Measurements from ENCODE around the gene AUTS2. TPM values are rescaled to one million over a fixed set of nuclear protein-coding genes. Genes with fewer than 3 reads are reported as not detected.
"Not testable (repeated sequence)": the region's sequence is repeated elsewhere in the genome, so short reads cannot be mapped to it uniquely, and the experiment has no call there.

Gene AUTS2
- total RNA-seq, 2 donors from 2014 or later = 2.9 to 7.9 TPM

- H3K9me3 Mint-ChIP-seq = peaks cover 0 to 4% of the 10 kb centered on the region in 2 donors
- H3K36me3 Mint-ChIP-seq (ENCODE audit: insufficient read depth in 2 of 2) = peaks cover 0 to 2% of the 10 kb centered on the region in 2 donors
- H3K27me3 Mint-ChIP-seq (ENCODE audit: low read depth) = no peaks in the 10 kb centered on the region
- H3K27ac Mint-ChIP-seq = no peak overlapping the region
- no peak overlapping the region for H3K4me3 Mint-ChIP-seq
- ATAC-seq (replicated peaks in 1 of 2) (no peak), DNase-seq (no peak)
- H3K4me1 Mint-ChIP-seq (ENCODE audit: low read depth) = peaks cover 5% of the 10 kb centered on the region
Observed at GRCh38 chr7:70807650-70808049, 1209.4 kb downstream of the AUTS2 start.

GRCh38 chr7:70808876-70809275, 1210.6 kb downstream of the AUTS2 start:
- Mint-ChIP-seq H3K27ac (no peak overlapping the region), H3K9me3 (peaks cover 0 to 2% of the 10 kb centered on the region in 2 donors), H3K36me3 (ENCODE audit: insufficient read depth in 2 of 2) (no peaks in the 10 kb centered on the region), H3K4me1 (ENCODE audit: low read depth) (peaks cover 5% of the 10 kb centered on the region), H3K27me3 (ENCODE audit: low read depth) (no peaks in the 10 kb centered on the region), H3K4me3 (no peak overlapping the region)
- no peak for DNase-seq
- no peak for ATAC-seq (replicated peaks in 1 of 2)

GRCh38 chr7:70810558-70811139, 1212.4 kb downstream of the AUTS2 start:
- H3K4me1 Mint-ChIP-seq (ENCODE audit: low read depth) = peaks cover 5% of the 10 kb centered on the region
- H3K27ac Mint-ChIP-seq = no peak overlapping the region
- no peak overlapping the region for H3K4me3 Mint-ChIP-seq
- H3K27me3 Mint-ChIP-seq (ENCODE audit: low read depth) = no peaks in the 10 kb centered on the region
- peaks cover 0 to 2% of the 10 kb centered on the region in 2 donors for H3K9me3 Mint-ChIP-seq
- ATAC-seq (replicated peaks in 1 of 2) (no peak), DNase-seq (no peak)
- no peaks in the 10 kb centered on the region for H3K36me3 Mint-ChIP-seq (ENCODE audit: insufficient read depth in 2 of 2)

GRCh38 chr7:70812511-70812910, 1214.2 kb downstream of the AUTS2 start:
- Mint-ChIP-seq H3K36me3 (ENCODE audit: insufficient read depth in 2 of 2) (peaks cover 0 to 1% of the 10 kb centered on the region in 2 donors), H3K4me1 (ENCODE audit: low read depth) (peaks cover 5% of the 10 kb centered on the region), H3K4me3 (no peak overlapping the region), H3K27me3 (ENCODE audit: low read depth) (no peaks in the 10 kb centered on the region), H3K9me3 (peaks cover under 1 to 3% of the 10 kb centered on the region in 2 donors), H3K27ac (no peak overlapping the region)
- ATAC-seq (replicated peaks in 1 of 2) (no peak), DNase-seq (no peak)

- H3K4me1 Mint-ChIP-seq (ENCODE audit: low read depth); DNase-seq; H3K9me3 Mint-ChIP-seq; H3K4me3 Mint-ChIP-seq; ATAC-seq (replicated peaks in 1 of 2); H3K36me3 Mint-ChIP-seq (ENCODE audit: insufficient read depth in 2 of 2); H3K27ac Mint-ChIP-seq; H3K27me3 Mint-ChIP-seq (ENCODE audit: low read depth): not testable (repeated sequence)
Observed at GRCh38 chr7:70822490-70822889, 1224.2 kb downstream of the AUTS2 start.

GRCh38 chr7:70829221-70830059, 1231.2 kb downstream of the AUTS2 start:
- peak; percentile 64 to 92 for ATAC-seq (replicated peaks in 1 of 2)
- DNase-seq = peak; percentile 26 to 64
- peaks cover 11% of the 10 kb centered on the region for H3K27me3 Mint-ChIP-seq (ENCODE audit: low read depth)
- H3K9me3 Mint-ChIP-seq = peaks cover 0 to 1% of the 10 kb centered on the region in 2 donors
- H3K4me3 Mint-ChIP-seq = peak overlapping the region; percentile 6 to 61
- no peak overlapping the region for H3K27ac Mint-ChIP-seq
- no peaks in the 10 kb centered on the region for H3K36me3 Mint-ChIP-seq (ENCODE audit: insufficient read depth in 2 of 2)
- peaks cover 10% of the 10 kb centered on the region for H3K4me1 Mint-ChIP-seq (ENCODE audit: low read depth)

GRCh38 chr7:70830060-70830395, 1231.8 kb downstream of the AUTS2 start:
- Mint-ChIP-seq H3K4me3 (no peak overlapping the region), H3K9me3 (peaks cover 0 to 1% of the 10 kb centered on the region in 2 donors), H3K4me1 (ENCODE audit: low read depth) (peaks cover 10% of the 10 kb centered on the region), H3K27ac (no peak overlapping the region), H3K27me3 (ENCODE audit: low read depth) (peaks cover 11% of the 10 kb centered on the region), H3K36me3 (ENCODE audit: insufficient read depth in 2 of 2) (no peaks in the 10 kb centered on the region)
- ATAC-seq (replicated peaks in 1 of 2) = no peak
- no peak for DNase-seq

GRCh38 chr7:70830426-70830825, 1232.2 kb downstream of the AUTS2 start:
- H3K4me1 Mint-ChIP-seq (ENCODE audit: low read depth) = peaks cover 10% of the 10 kb centered on the region
- ATAC-seq (replicated peaks in 1 of 2) (no peak), DNase-seq (no peak)
- peaks cover 11% of the 10 kb centered on the region for H3K27me3 Mint-ChIP-seq (ENCODE audit: low read depth)
- H3K36me3 Mint-ChIP-seq (ENCODE audit: insufficient read depth in 2 of 2) = no peaks in the 10 kb centered on the region
- peaks cover 0 to 1% of the 10 kb centered on the region in 2 donors for H3K9me3 Mint-ChIP-seq
- no peak overlapping the region for H3K27ac Mint-ChIP-seq
- H3K4me3 Mint-ChIP-seq = no peak overlapping the region

GRCh38 chr7:70833726-70834125, 1235.5 kb downstream of the AUTS2 start:
- no peak for ATAC-seq (replicated peaks in 1 of 2)
- H3K4me3 Mint-ChIP-seq = no peak overlapping the region

GRCh38 chr7:70834424-70834823, 1236.1 kb downstream of the AUTS2 start:
- H3K9me3 Mint-ChIP-seq = peaks cover 0 to 1% of the 10 kb centered on the region in 2 donors
- H3K4me1 Mint-ChIP-seq (ENCODE audit: low read depth) = peaks cover 4% of the 10 kb centered on the region
- ATAC-seq (replicated peaks in 1 of 2) = no peak
- no peaks in the 10 kb centered on the region for H3K36me3 Mint-ChIP-seq (ENCODE audit: insufficient read depth in 2 of 2)
- no peak overlapping the region for H3K4me3 Mint-ChIP-seq
- peaks cover 4% of the 10 kb centered on the region for H3K27me3 Mint-ChIP-seq (ENCODE audit: low read depth)
- H3K27ac Mint-ChIP-seq = no peak overlapping the region
- DNase-seq = no peak

More at GRCh38 chr7:70833726-70834125, 1235.5 kb downstream of the AUTS2 start:
- H3K27me3 Mint-ChIP-seq (ENCODE audit: low read depth) = peaks cover 11% of the 10 kb centered on the region
- H3K36me3 Mint-ChIP-seq (ENCODE audit: insufficient read depth in 2 of 2) = no peaks in the 10 kb centered on the region
- peaks cover 10% of the 10 kb centered on the region for H3K4me1 Mint-ChIP-seq (ENCODE audit: low read depth)
- H3K9me3 Mint-ChIP-seq = no peaks in the 10 kb centered on the region
- no peak for DNase-seq
- no peak overlapping the region for H3K27ac Mint-ChIP-seq

- no peaks in the 10 kb centered on the region for H3K4me1 Mint-ChIP-seq (ENCODE audit: low read depth)
- DNase-seq (no peak), ATAC-seq (replicated peaks in 1 of 2) (no peak)
- no peaks in the 10 kb centered on the region for H3K27me3 Mint-ChIP-seq (ENCODE audit: low read depth)
- H3K27ac Mint-ChIP-seq = no peak overlapping the region
- H3K9me3 Mint-ChIP-seq = peaks cover under 1 to 1% of the 10 kb centered on the region in 2 donors
- H3K4me3 Mint-ChIP-seq = no peak overlapping the region
- H3K36me3 Mint-ChIP-seq (ENCODE audit: insufficient read depth in 2 of 2) = no peaks in the 10 kb centered on the region
Observed at GRCh38 chr7:70835658-70836057, 1237.4 kb downstream of the AUTS2 start.

GRCh38 chr7:70836279-70836678, 1238.0 kb downstream of the AUTS2 start:
- no peak for ATAC-seq (replicated peaks in 1 of 2)
- no peak for DNase-seq
- H3K27ac Mint-ChIP-seq = no peak overlapping the region
- no peak overlapping the region for H3K4me3 Mint-ChIP-seq
- H3K4me1 Mint-ChIP-seq (ENCODE audit: low read depth) = no peaks in the 10 kb centered on the region
- peaks cover 0 to 2% of the 10 kb centered on the region in 2 donors for H3K36me3 Mint-ChIP-seq (ENCODE audit: insufficient read depth in 2 of 2)
- H3K27me3 Mint-ChIP-seq (ENCODE audit: low read depth) = no peaks in the 10 kb centered on the region
- H3K9me3 Mint-ChIP-seq = peaks cover 1 to 4% of the 10 kb centered on the region in 2 donors

- no peak for ATAC-seq (replicated peaks in 1 of 2)
- H3K27ac Mint-ChIP-seq = no peak overlapping the region
- no peak overlapping the region for H3K4me3 Mint-ChIP-seq
- H3K27me3 Mint-ChIP-seq (ENCODE audit: low read depth) = no peaks in the 10 kb centered on the region
- H3K4me1 Mint-ChIP-seq (ENCODE audit: low read depth) = no peaks in the 10 kb centered on the region
- peaks cover 0 to 2% of the 10 kb centered on the region in 2 donors for H3K36me3 Mint-ChIP-seq (ENCODE audit: insufficient read depth in 2 of 2)
- no peak for DNase-seq
- H3K9me3 Mint-ChIP-seq = peaks cover 1 to 4% of the 10 kb centered on the region in 2 donors
Observed at GRCh38 chr7:70836946-70837345, 1238.7 kb downstream of the AUTS2 start.

Measured in activated T-cell treated with anti-CD3 and anti-CD28 coated beads, Interleukin-2, amount 50 U/mL, for 72 hours (primary cell).